ENCODE measurements around the gene TPCN2.

Gene TPCN2

GRCh38 chr11:69037544-69037943 lies 11.2 kb upstream of the TPCN2 start:
- no peak overlapping the region for H3K4me3 ChIP-seq (ENCODE audit: low read depth, low read length)
- DNase-seq (ENCODE audit: low read depth) = no peak
- TF ChIP-seq CTCF (IDR thresholded peaks at IDR 0.05; ENCODE audit: low read depth, low read length, missing control alignments) = no peak

GRCh38 chr11:69039501-69039900 lies 9.2 kb upstream of the TPCN2 start:
- no peak for DNase-seq (ENCODE audit: low read depth)
- no peak for TF ChIP-seq CTCF (IDR thresholded peaks at IDR 0.05; ENCODE audit: low read depth, low read length, missing control alignments)
- H3K4me3 ChIP-seq (ENCODE audit: low read depth, low read length) = no peak overlapping the region

GRCh38 chr11:69040051-69040450 lies 8.7 kb upstream of the TPCN2 start:
- DNase-seq (ENCODE audit: low read depth) = no peak
- no peak overlapping the region for H3K4me3 ChIP-seq (ENCODE audit: low read depth, low read length)
- no peak for TF ChIP-seq CTCF (IDR thresholded peaks at IDR 0.05; ENCODE audit: low read depth, low read length, missing control alignments)

GRCh38 chr11:69040581-69041260 lies 8.0 kb upstream of the TPCN2 start:
- DNase-seq (ENCODE audit: low read depth) = no peak
- TF ChIP-seq CTCF (IDR thresholded peaks at IDR 0.05; ENCODE audit: low read depth, low read length, missing control alignments) = no peak
- H3K4me3 ChIP-seq (ENCODE audit: low read depth, low read length) = no peak overlapping the region

GRCh38 chr11:69041516-69041915 lies 7.2 kb upstream of the TPCN2 start:
- TF ChIP-seq CTCF (IDR thresholded peaks at IDR 0.05; ENCODE audit: low read depth, low read length, missing control alignments) = no peak
- no peak overlapping the region for H3K4me3 ChIP-seq (ENCODE audit: low read depth, low read length)
- DNase-seq (ENCODE audit: low read depth) = no peak

- H3K4me3 ChIP-seq (ENCODE audit: low read depth, low read length) = no peak overlapping the region
- TF ChIP-seq CTCF (IDR thresholded peaks at IDR 0.05; ENCODE audit: low read depth, low read length, missing control alignments) = peak; percentile 60
- DNase-seq (ENCODE audit: low read depth) = no peak
Observed at GRCh38 chr11:69044111-69045013, 4.4 kb upstream of the TPCN2 start.
